Dermis microvascular lymphatic vessel endothelial cell (primary cell): ENCODE results near the gene MC4R. TPM values are rescaled to one million over a fixed set of nuclear protein-coding genes. Genes with fewer than 3 reads are reported as not detected.

Experiments used
- DNase-seq, 2 donors: peaks; one replicate each; pipeline versions ENCODE4 v3.0.0 to v3.0.0-alpha.2; 2010; ENCODE audit warnings: low read depth in 2 of 2
- total RNA-seq: library from RNA; depleted of rRNA; stranded (reverse); fragments of >200 nt; gene quantifications from 2 replicates; pipeline ENCODE4 v1.2.1, GENCODE V29; 2014

The MC4R gene
- total RNA-seq, 1 donor from 2014 or later: not detected

- no peak for DNase-seq
These were observed 44.7 kb downstream of the MC4R start for GRCh38 chr18:60327880-60328279.

DNA sequence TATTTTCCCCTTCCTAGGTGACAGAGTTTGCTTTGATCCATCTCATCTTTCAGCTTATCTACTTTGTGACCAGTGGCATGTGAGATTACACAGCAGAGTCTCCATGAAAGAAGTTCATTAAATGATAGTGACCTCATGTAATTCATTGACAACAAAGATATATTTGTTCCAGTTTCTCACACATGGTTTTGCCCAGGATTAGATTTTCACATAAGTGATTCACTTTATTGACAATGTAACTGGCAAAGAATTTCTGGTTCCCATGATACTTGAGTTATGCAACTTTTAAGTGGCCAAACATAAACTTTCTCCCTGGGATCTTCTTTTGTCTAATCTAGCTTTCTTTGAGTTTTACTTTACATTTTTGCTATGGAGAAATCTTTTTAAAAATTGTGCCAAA, 50.0 kb downstream of the MC4R start:
- no peak for DNase-seq
